HepG2 (cell line): ENCODE data around the gene SDCCAG8. TPM values are rescaled to one million over a fixed set of nuclear protein-coding genes. Genes with fewer than 3 reads are reported as not detected.

ENCODE experiments used
- EP300 ChIP-seq, 3 experiments: sonication (generic) in 1 of 3; formaldehyde crosslinking in 1 of 3; IDR thresholded peaks; 2 replicates each; pipeline versions ENCODE4 v1.5.1 to v1.6.1; 2011 to 2020; ENCODE audit warnings: low read depth in 2 of 3, low read length in 2 of 3, borderline replicate concordance in 1 of 3, improper control_type of control experiment in 1 of 3, mild to moderate bottlenecking in 1 of 3, missing genetic modification reagents in 1 of 3, moderate library complexity in 1 of 3
- ERF ChIP-seq: IDR thresholded peaks from 2 replicates; pipeline ENCODE4 v1.6.1; 2018; ENCODE audit warnings: missing biosample characterization, missing genetic modification reagents
- GFI1 ChIP-seq: sonication (generic); formaldehyde crosslinking; IDR thresholded peaks from 2 replicates; pipeline ENCODE4 v1.5.0; 2020; ENCODE audit warnings: missing genetic modification reagents, mild to moderate bottlenecking, borderline replicate concordance
- LCORL ChIP-seq, 2 experiments: fragments of 450-650 bp in 1 of 2; sonication (generic) in 1 of 2; formaldehyde crosslinking in 1 of 2; IDR thresholded peaks; 2 replicates each; pipeline versions ENCODE4 v1.5.0 to v1.6.1; 2017 to 2020; ENCODE audit warnings: antibody characterized with exemption in 1 of 2, missing genetic modification reagents in 1 of 2
- NR2C2 ChIP-seq: sonication (generic); formaldehyde crosslinking; IDR thresholded peaks from 2 replicates; pipeline ENCODE4 v1.4.0; 2020; ENCODE audit warnings: missing genetic modification reagents, mild to moderate bottlenecking, moderate library complexity, borderline replicate concordance
- PITX1 ChIP-seq: sonication (generic); formaldehyde crosslinking; IDR thresholded peaks from 2 replicates; pipeline ENCODE4 v1.5.1; 2020; ENCODE audit warnings: mild to moderate bottlenecking, missing genetic modification reagents
- ZFP36L1 ChIP-seq: sonication (generic); formaldehyde crosslinking; IDR thresholded peaks from 2 replicates; pipeline ENCODE4 v1.8.0; 2022; ENCODE audit warnings: mild to moderate bottlenecking, missing genetic modification reagents, moderate library complexity
- ZMYM4 ChIP-seq: sonication (generic); formaldehyde crosslinking; IDR thresholded peaks from 2 replicates; pipeline ENCODE4 v1.8.1; 2023; ENCODE audit warnings: mild to moderate bottlenecking, missing genetic modification reagents
- ZNF343 ChIP-seq: sonication (generic); formaldehyde crosslinking; IDR thresholded peaks from 2 replicates; pipeline ENCODE4 v1.4.0; 2020; ENCODE audit warnings: mild to moderate bottlenecking, missing genetic modification reagents
- ZNF414 ChIP-seq: sonication (generic); formaldehyde crosslinking; IDR thresholded peaks from 2 replicates; pipeline ENCODE4 v1.5.0; 2020; ENCODE audit warnings: missing genetic modification reagents
- ZNF552 ChIP-seq: sonication (generic); formaldehyde crosslinking; IDR thresholded peaks from 2 replicates; pipeline ENCODE4 v1.9.0; 2022; ENCODE audit warnings: missing genetic modification reagents, mild to moderate bottlenecking, borderline replicate concordance
- ZNF773 ChIP-seq: sonication (generic); formaldehyde crosslinking; IDR thresholded peaks from 2 replicates; pipeline ENCODE4 v1.4.0; 2020; ENCODE audit warnings: missing genetic modification reagents, borderline replicate concordance
- ZSCAN20 ChIP-seq: sonication (generic); formaldehyde crosslinking; IDR thresholded peaks from 2 replicates; pipeline ENCODE4 v1.4.0; 2020; ENCODE audit warnings: missing genetic modification reagents, mild to moderate bottlenecking, borderline replicate concordance
- polyA plus RNA-seq, 8 experiments: library from polyadenylated mRNA; depleted of rRNA in 3 of 8; stranded (reverse) in 7 of 8; unstranded in 1 of 8; fragments of >200 nt; fragmentation: Illumina TruSeq in 4 of 8; extraction: Trizol in 4 of 8; gene quantifications; 2 replicates each; pipeline versions ENCODE4 v1.2.1 to v1.2.3, GENCODE V29; 2011 to 2016; ENCODE audit warnings: low read depth in 4 of 8, missing spikeins in 1 of 8, mixed read lengths in 1 of 8; ENCODE audit not compliant: insufficient read depth in 1 of 8
- total RNA-seq, 5 experiments: library from RNA; depleted of rRNA; stranded (reverse); fragments of >200 nt; fragmentation: Illumina TruSeq; extraction: Trizol; gene quantifications; 2 replicates each; pipeline ENCODE4 v1.2.3, GENCODE V29; 2016; ENCODE audit warnings: low read depth in 1 of 5
- TF ChIP-seq, protein P1 (sequence below): sonication (generic); formaldehyde crosslinking; IDR thresholded peaks from 2 replicates; pipeline ENCODE4 v1.8.0; 2023; ENCODE audit warnings: mild to moderate bottlenecking, missing genetic modification reagents
- TF ChIP-seq, protein P2 (sequence below): fragments of 450-650 bp; IDR thresholded peaks from 2 replicates; pipeline ENCODE4 v1.6.1; 2016
- TF ChIP-seq, protein P3 (sequence below): sonication (generic); formaldehyde crosslinking; IDR thresholded peaks from 2 replicates; pipeline ENCODE4 v1.8.0; 2022; ENCODE audit warnings: mild to moderate bottlenecking, missing genetic modification reagents, moderate library complexity
- TF ChIP-seq, protein P4 (sequence below): sonication (generic); formaldehyde crosslinking; IDR thresholded peaks from 2 replicates; pipeline ENCODE4 v1.4.0; 2020; ENCODE audit warnings: missing genetic modification reagents

SDCCAG8 gene
- total and polyA plus RNA-seq, 2 of the 13 experiments (the other 11 are each of a cell fraction or from before 2014, with no cell fraction given), result 9.5 to 13.4 TPM

DNA sequence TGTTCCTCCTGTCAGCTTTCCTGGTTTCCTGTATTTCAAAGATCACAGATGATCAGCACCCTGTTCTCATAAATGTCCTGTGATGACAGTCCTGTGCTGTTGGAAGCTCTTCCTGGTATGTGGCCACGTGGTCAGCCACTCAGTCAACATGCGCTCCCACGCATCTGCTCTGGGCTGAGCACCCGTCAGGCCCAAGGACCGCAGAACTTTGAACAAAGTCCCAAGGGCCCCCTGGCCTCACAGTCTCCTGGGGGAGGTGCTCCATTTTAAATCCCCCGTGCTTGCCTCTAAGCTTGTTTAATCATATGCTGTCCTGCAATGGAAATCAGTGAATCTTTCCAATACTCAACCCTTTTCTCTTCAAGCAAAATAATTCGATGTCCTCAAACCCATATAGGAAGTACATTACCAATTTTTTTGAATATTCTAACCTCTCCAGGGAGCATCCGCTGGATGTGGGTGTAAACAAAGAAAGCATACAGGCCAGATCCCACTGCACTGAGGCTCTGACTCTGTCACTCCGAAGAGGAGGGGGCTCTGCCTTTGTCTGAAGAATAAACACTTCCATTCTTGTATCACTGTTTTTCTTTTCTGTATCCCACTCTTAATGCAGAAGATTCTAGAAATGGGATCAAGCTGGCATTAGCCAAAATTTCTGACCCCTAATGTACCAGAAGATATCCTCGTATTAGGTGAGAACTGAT, 250.3 kb downstream of the SDCCAG8 start (continued):
- TF ChIP-seq EP300 (IDR thresholded peaks at IDR 0.05; ENCODE audit: low read depth in 2 of 2, low read length in 2 of 2) (peak in 1 of 2 experiments; percentile 85; a peak in 2 of 4 replicates), EP300 (CRISPR knock-in tag; IDR thresholded peaks at IDR 0.05; ENCODE audit: borderline replicate concordance) (peak; percentile 88), PITX1 (CRISPR knock-in tag) (peak; percentile 85), ZNF414 (CRISPR knock-in tag) (peak; percentile 95), ERF (CRISPR knock-in tag) (peak; percentile 90; the same call in 1 of the 2 replicates), ZNF552 (CRISPR knock-in tag) (no peak), ZFP36L1 (peak; percentile 99), NR2C2 (no peak), ZMYM4 (CRISPR knock-in tag) (peak; percentile 92), LCORL (IDR thresholded peaks at IDR 0.05) (no peak), LCORL (CRISPR knock-in tag; IDR thresholded peaks at IDR 0.05) (peak; percentile 82), ZSCAN20 (CRISPR knock-in tag) (no peak), ZNF343 (CRISPR knock-in tag) (no peak), GFI1 (CRISPR knock-in tag) (no peak; the same call in 1 of the 2 replicates), ZNF773 (CRISPR knock-in tag) (no peak)
- TF ChIP-seq, protein P1, sequence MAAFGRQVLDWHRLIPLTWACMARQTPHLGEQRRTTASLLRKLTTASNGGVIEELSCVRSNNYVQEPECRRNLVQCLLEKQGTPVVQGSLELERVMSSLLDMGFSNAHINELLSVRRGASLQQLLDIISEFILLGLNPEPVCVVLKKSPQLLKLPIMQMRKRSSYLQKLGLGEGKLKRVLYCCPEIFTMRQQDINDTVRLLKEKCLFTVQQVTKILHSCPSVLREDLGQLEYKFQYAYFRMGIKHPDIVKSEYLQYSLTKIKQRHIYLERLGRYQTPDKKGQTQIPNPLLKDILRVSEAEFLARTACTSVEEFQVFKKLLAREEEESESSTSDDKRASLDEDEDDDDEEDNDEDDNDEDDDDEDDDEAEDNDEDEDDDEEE (CRISPR knock-in tag), result no peak
- TF ChIP-seq, protein P2, sequence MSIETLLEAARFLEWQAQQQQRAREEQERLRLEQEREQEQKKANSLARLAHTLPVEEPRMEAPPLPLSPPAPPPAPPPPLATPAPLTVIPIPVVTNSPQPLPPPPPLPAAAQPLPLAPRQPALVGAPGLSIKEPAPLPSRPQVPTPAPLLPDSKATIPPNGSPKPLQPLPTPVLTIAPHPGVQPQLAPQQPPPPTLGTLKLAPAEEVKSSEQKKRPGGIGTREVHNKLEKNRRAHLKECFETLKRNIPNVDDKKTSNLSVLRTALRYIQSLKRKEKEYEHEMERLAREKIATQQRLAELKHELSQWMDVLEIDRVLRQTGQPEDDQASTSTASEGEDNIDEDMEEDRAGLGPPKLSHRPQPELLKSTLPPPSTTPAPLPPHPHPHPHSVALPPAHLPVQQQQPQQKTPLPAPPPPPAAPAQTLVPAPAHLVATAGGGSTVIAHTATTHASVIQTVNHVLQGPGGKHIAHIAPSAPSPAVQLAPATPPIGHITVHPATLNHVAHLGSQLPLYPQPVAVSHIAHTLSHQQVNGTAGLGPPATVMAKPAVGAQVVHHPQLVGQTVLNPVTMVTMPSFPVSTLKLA, result peak; percentile 98
- TF ChIP-seq, protein P3, sequence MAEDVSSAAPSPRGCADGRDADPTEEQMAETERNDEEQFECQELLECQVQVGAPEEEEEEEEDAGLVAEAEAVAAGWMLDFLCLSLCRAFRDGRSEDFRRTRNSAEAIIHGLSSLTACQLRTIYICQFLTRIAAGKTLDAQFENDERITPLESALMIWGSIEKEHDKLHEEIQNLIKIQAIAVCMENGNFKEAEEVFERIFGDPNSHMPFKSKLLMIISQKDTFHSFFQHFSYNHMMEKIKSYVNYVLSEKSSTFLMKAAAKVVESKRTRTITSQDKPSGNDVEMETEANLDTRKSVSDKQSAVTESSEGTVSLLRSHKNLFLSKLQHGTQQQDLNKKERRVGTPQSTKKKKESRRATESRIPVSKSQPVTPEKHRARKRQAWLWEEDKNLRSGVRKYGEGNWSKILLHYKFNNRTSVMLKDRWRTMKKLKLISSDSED (CRISPR knock-in tag), result no peak
- TF ChIP-seq, protein P4, sequence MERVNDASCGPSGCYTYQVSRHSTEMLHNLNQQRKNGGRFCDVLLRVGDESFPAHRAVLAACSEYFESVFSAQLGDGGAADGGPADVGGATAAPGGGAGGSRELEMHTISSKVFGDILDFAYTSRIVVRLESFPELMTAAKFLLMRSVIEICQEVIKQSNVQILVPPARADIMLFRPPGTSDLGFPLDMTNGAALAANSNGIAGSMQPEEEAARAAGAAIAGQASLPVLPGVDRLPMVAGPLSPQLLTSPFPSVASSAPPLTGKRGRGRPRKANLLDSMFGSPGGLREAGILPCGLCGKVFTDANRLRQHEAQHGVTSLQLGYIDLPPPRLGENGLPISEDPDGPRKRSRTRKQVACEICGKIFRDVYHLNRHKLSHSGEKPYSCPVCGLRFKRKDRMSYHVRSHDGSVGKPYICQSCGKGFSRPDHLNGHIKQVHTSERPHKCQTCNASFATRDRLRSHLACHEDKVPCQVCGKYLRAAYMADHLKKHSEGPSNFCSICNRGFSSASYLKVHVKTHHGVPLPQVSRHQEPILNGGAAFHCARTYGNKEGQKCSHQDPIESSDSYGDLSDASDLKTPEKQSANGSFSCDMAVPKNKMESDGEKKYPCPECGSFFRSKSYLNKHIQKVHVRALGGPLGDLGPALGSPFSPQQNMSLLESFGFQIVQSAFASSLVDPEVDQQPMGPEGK (CRISPR knock-in tag), result peak; percentile 89
